A549 (cell line): ENCODE measurements around the gene CAMTA1. TPM values are rescaled to one million over a fixed set of nuclear protein-coding genes. Genes with fewer than 3 reads are reported as not detected.
"Not testable (repeated sequence)": the region's sequence is repeated elsewhere in the genome, so short reads cannot be mapped to it uniquely, and the experiment has no call there.

Experiments used
- ATAC-seq, 2 experiments: fragments of 200-7000 bp in 1 of 2; fragments of >200 bp in 1 of 2; cut with Nextera tagmentation in 1 of 2; cut with Tn5 transposase in 1 of 2; 3 replicates each; pipeline versions ENCODE4 v1.8.0 to v1.9.1; 2018 to 2020; ENCODE audit warnings: mild to moderate bottlenecking in 1 of 2, moderate library complexity in 1 of 2
- CTCF ChIA-PET: fragments of 300-600 bp; sonication (Branson Sonifier 250); formaldehyde crosslinking; extraction: SDS; loops from one replicate; lab custom pipeline; 2021; ENCODE audit warnings: antibody characterized with exemption, inconsistent platforms; lab: Yijun Ruan, JAX
- POLR2A ChIA-PET: fragments of 350-600 bp; formaldehyde crosslinking; extraction: SDS; loops from one replicate; lab custom pipeline; 2021; ENCODE audit warnings: antibody characterized with exemption, inconsistent platforms; lab: Yijun Ruan, JAX
- DNase-seq, 2 experiments: peaks; one replicate each; pipeline versions ENCODE4 v3.0.0 to v3.0.0-alpha.2; 2011 to 2016; ENCODE audit warnings: low read depth in 1 of 2, low spot score in 1 of 2
- FAIRE-seq: peaks from 2 replicates; lab custom pipeline; 2011; peaks lifted over from hg19 to GRCh38; lab: Jason Lieb, UNC
- H3K27ac ChIP-seq, 2 experiments: fragments of >200 bp; sonication (Bioruptor Twin); formaldehyde crosslinking; 3 replicates each; pipeline ENCODE4 v1.5.1; 2016 to 2017
- H3K4me1 ChIP-seq: fragments of >200 bp; sonication (Bioruptor Twin); formaldehyde crosslinking; 3 replicates; pipeline ENCODE4 v1.6.1; 2016
- H3K4me2 ChIP-seq: fragments of >200 bp; sonication (Bioruptor Twin); formaldehyde crosslinking; 3 replicates; pipeline ENCODE4 v1.6.1; 2016
- H3K4me3 ChIP-seq: fragments of >200 bp; sonication (Bioruptor Twin); formaldehyde crosslinking; 3 replicates; pipeline ENCODE4 v1.5.1; 2016
- H3K9me3 ChIP-seq: fragments of >200 bp; sonication (Bioruptor Twin); formaldehyde crosslinking; 3 replicates; pipeline ENCODE4 v1.6.1; 2016
- ATOH8 ChIP-seq: fragments of 250-450 bp; sonication (Bioruptor Pico); IDR thresholded peaks from 2 replicates; pipeline ENCODE4 v1.5.0; 2020; ENCODE audit warnings: low read depth, mild to moderate bottlenecking, moderate library complexity
- BHLHE40 ChIP-seq: IDR thresholded peaks from 2 replicates; pipeline ENCODE4 v1.6.1; 2012; ENCODE audit warnings: low read depth, low read length, inconsistent platforms
- CBX2 ChIP-seq: fragments of 200-600 bp; sonication (generic); IDR thresholded peaks from 2 replicates; pipeline ENCODE4 v1.6.1; 2016; ENCODE audit warnings: low read depth, mild to moderate bottlenecking, borderline replicate concordance
- CTCF ChIP-seq: fragments of >200 bp; sonication (Bioruptor Twin); formaldehyde crosslinking; IDR thresholded peaks from 3 replicates; pipeline ENCODE4 v1.5.1; 2016
- FOSL2 ChIP-seq, 2 experiments: fragments of 450-650 bp in 1 of 2; fragments of >200 bp in 1 of 2; sonication (Bioruptor Twin) in 1 of 2; formaldehyde crosslinking; IDR thresholded peaks; 2 replicates each; pipeline versions ENCODE4 v1.5.0 to v1.6.1; 2016 to 2020; ENCODE audit warnings: mild to moderate bottlenecking in 1 of 2, moderate library complexity in 1 of 2
- FOXS1 ChIP-seq: fragments of 250-450 bp; sonication (Bioruptor Pico); IDR thresholded peaks from 2 replicates; pipeline ENCODE4 v1.5.0; 2020; ENCODE audit warnings: mild to moderate bottlenecking, moderate library complexity
- HMGXB4 ChIP-seq: fragments of 250-450 bp; sonication (Bioruptor Pico); IDR thresholded peaks from 2 replicates; pipeline ENCODE4 v1.5.0; 2021; ENCODE audit warnings: mild to moderate bottlenecking, moderate library complexity, borderline replicate concordance
- MAFK ChIP-seq: fragments of 450-650 bp; IDR thresholded peaks from 2 replicates; pipeline ENCODE4 v1.6.1; 2014; ENCODE audit not compliant: partially characterized antibody
- MAZ ChIP-seq: fragments of 150-350 bp; IDR thresholded peaks from 2 replicates; pipeline ENCODE4 v1.6.1; 2014; ENCODE audit warnings: antibody characterized with exemption, low read depth, low read length, borderline replicate concordance
- NPAS2 ChIP-seq: fragments of 250-450 bp; sonication (Bioruptor Pico); IDR thresholded peaks from 2 replicates; pipeline ENCODE4 v1.8.0; 2022; ENCODE audit warnings: mild to moderate bottlenecking, moderate library complexity, borderline replicate concordance
- POLR2A ChIP-seq: IDR thresholded peaks from 2 replicates; pipeline ENCODE4 v1.6.1; 2012; ENCODE audit warnings: mild to moderate bottlenecking, low read length
- POLR2AphosphoS2 ChIP-seq: conservative IDR thresholded peaks from 2 replicates; pipeline ENCODE4 v1.6.1; 2012; ENCODE audit warnings: low read length, improper control_type of control experiment, inconsistent platforms
- RCOR1 ChIP-seq: fragments of 150-350 bp; IDR thresholded peaks from 2 replicates; pipeline ENCODE4 v1.6.1; 2014; ENCODE audit warnings: antibody characterized with exemption, low read length, low read depth
- SMC3 ChIP-seq: fragments of >200 bp; sonication (Bioruptor Twin); formaldehyde crosslinking; IDR thresholded peaks from 3 replicates; pipeline ENCODE4 v1.6.1; 2018; ENCODE audit warnings: inconsistent platforms
- SREBF2 ChIP-seq: fragments of 450-650 bp; IDR thresholded peaks from 2 replicates; pipeline ENCODE4 v1.6.1; 2014; ENCODE audit warnings: mild to moderate bottlenecking, moderate library complexity
- TFCP2L1 ChIP-seq: fragments of 250-450 bp; sonication (Bioruptor Pico); IDR thresholded peaks from 2 replicates; pipeline ENCODE4 v1.5.0; 2021; ENCODE audit warnings: mild to moderate bottlenecking
- ZFP36 ChIP-seq: fragments of 450-650 bp; IDR thresholded peaks from 2 replicates; pipeline ENCODE4 v1.6.1; 2014; ENCODE audit warnings: borderline replicate concordance; ENCODE audit not compliant: partially characterized antibody
- WGBS: methylation state at CpG from one replicate; pipeline ENCODE4 v1.1.6; 2017; ENCODE audit errors: missing lambda C conversion rate; 5-methylcytosine and 5-hydroxymethylcytosine counted together
- polyA plus RNA-seq, 4 experiments: library from polyadenylated mRNA; depleted of rRNA in 3 of 4; stranded (reverse); fragments of >200 nt; fragmentation: RNase III in 1 of 4; extraction: RNeasy Plus Mini Kit Qiagen cat#74134 plus additional on column Dnase treatment in 1 of 4; gene quantifications; 2 replicates in 3 of 4; 3 replicates in 1 of 4; pipeline ENCODE4 v1.2.3, GENCODE V29; 2011 to 2017
- TF ChIP-seq, protein P1 (sequence below): fragments of 150-350 bp; IDR thresholded peaks from 2 replicates; pipeline ENCODE4 v1.6.1; 2014; ENCODE audit warnings: low read depth, mild to moderate bottlenecking, low read length
- TF ChIP-seq, protein P2 (sequence below): fragments of >200 bp; sonication (Bioruptor Twin); formaldehyde crosslinking; IDR thresholded peaks from 2 replicates; pipeline ENCODE4 v1.6.1; 2016
- TF ChIP-seq, protein P3 (sequence below): IDR thresholded peaks from 2 replicates; pipeline ENCODE4 v1.6.1; 2012

Gene CAMTA1
- polyA plus RNA-seq, 2 of the 4 experiments (the other 2 are of a cell fraction): 58.8 to 75.0 TPM

GRCh38 chr1:7410156-7410555 is 624.9 kb downstream of the CAMTA1 start:
- POLR2A ChIA-PET: no interaction called here
- TF ChIP-seq, protein P1, sequence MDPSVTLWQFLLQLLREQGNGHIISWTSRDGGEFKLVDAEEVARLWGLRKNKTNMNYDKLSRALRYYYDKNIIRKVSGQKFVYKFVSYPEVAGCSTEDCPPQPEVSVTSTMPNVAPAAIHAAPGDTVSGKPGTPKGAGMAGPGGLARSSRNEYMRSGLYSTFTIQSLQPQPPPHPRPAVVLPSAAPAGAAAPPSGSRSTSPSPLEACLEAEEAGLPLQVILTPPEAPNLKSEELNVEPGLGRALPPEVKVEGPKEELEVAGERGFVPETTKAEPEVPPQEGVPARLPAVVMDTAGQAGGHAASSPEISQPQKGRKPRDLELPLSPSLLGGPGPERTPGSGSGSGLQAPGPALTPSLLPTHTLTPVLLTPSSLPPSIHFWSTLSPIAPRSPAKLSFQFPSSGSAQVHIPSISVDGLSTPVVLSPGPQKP: no peak
- TF ChIP-seq POLR2A (no peak), MAZ (no peak), SMC3 (no peak), POLR2AphosphoS2 (no peak), RCOR1 (no peak), ZFP36 (no peak), NPAS2 (CRISPR knock-in tag) (no peak), BHLHE40 (no peak), HMGXB4 (no peak), SREBF2 (no peak), ATOH8 (no peak), FOSL2 (IDR thresholded peaks at IDR 0.05) (no peak), FOSL2 (CRISPR knock-in tag; IDR thresholded peaks at IDR 0.05) (no peak), FOXS1 (CRISPR knock-in tag) (no peak), CTCF (no peak), CBX2 (no peak), MAFK (no peak), TFCP2L1 (CRISPR knock-in tag) (no peak)
- TF ChIP-seq, protein P2, sequence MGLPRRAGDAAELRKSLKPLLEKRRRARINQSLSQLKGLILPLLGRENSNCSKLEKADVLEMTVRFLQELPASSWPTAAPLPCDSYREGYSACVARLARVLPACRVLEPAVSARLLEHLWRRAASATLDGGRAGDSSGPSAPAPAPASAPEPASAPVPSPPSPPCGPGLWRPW: no peak
- TF ChIP-seq, protein P3, sequence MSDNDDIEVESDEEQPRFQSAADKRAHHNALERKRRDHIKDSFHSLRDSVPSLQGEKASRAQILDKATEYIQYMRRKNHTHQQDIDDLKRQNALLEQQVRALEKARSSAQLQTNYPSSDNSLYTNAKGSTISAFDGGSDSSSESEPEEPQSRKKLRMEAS: no peak
- TF ChIP-seq, all 56 proteins: peak for 0
- WGBS: 86% methylated on average over 10 of the region's 10 CpGs
- CTCF ChIA-PET: interaction anchor here (1.3 to 1.6 kb wide), 2 partner anchors 8 to 64 kb away, joined by 3 to 4 read pairs; no protein-coding TSS in a partner anchor
- no peak for FAIRE-seq
- peak overlapping the region; percentile 21 to 100; a peak in 4 of 6 replicates for H3K27ac ChIP-seq
- H3K4me1 ChIP-seq: peaks cover 4% of the 10 kb centered on the region; the same call in 1 of the 3 replicates
- H3K4me2 ChIP-seq: no peak overlapping the region
- H3K4me3 ChIP-seq: no peak overlapping the region
- no peak for DNase-seq
- no peak for ATAC-seq
- H3K9me3 ChIP-seq: no peaks in the 10 kb centered on the region

GRCh38 chr1:7417618-7418017 is 632.4 kb downstream of the CAMTA1 start:
- WGBS: 91% methylated on average over 12 of the region's 12 CpGs
- FAIRE-seq, H3K4me3 ChIP-seq, H3K4me2 ChIP-seq, H3K9me3 ChIP-seq, ATAC-seq, DNase-seq, POLR2A ChIA-PET, H3K4me1 ChIP-seq: not testable (repeated sequence)
- CTCF ChIA-PET: interaction anchor here (0.9 kb wide), 1 partner anchor 8 kb away, joined by 3 read pairs; no protein-coding TSS in a partner anchor
- peak overlapping the region in 1 of 2 experiments; percentile 50; a peak in 1 of 6 replicates for H3K27ac ChIP-seq
